Gastroesophageal sphincter (tissue), 3 donors: ENCODE results near the gene B3GNT2.

Source experiments
- CTCF ChIP-seq, 4 experiments: fragments of 200-600 bp in 2 of 4; fragments of 450-650 bp in 2 of 4; sonication (generic) in 1 of 4; IDR thresholded peaks; one replicate each; pipeline ENCODE4 v1.5.1; 2017 to 2019; ENCODE audit warnings: antibody characterized with exemption in 4 of 4, mild to moderate bottlenecking in 2 of 4, moderate library complexity in 2 of 4
- POLR2AphosphoS5 ChIP-seq: sonication (generic); formaldehyde crosslinking; IDR thresholded peaks from one replicate; pipeline ENCODE4 v1.6.1; 2017; ENCODE audit warnings: antibody characterized with exemption

DNA sequence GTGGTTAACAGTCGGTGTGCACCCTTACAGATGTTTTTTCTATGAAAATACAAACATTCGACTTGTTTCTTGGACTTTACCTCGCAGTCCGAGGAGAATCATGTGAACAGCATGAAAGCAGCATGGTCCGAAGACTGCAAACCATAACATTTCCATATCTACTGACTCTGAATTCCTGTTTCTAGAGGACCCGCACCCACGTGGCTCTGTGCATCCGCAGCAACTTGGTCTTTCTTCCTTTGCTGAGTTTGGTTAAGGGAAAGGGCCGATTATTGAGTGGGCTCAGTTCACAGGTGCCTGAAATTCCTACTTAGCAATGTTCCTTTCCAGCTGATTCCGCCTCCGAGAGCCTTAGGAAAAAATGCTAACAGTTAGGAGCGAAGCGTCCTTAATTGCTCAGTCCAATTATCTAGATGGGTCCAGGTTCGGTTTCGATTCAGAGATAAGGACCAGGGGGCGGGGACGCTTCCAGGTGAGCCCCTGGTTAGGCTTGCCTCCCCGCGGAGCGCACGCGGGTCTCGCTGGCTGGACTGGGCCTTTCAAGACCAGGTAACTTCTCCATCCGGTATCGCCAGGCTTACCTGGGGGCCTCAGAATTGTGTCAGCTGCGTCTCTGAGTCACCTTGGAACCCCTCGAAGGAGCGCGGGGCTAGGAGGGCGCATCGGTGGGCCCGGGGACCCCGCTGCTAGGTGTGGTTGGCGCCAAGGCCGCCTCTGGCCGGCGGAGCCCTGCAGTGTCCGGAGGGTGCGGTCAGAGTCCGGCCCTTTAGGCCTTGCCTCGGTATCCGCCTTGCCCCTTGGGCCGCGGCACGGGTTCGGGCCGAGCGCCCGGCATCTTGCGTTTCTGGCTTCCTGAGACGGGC, 1.1 kb upstream of the B3GNT2 start:
- no peak for TF ChIP-seq POLR2AphosphoS5
- no peak for TF ChIP-seq CTCF (IDR thresholded peaks at IDR 0.05)
